ENCODE results near the gene SYMPK. TPM values are rescaled to one million over a fixed set of nuclear protein-coding genes. Genes with fewer than 3 reads are reported as not detected.
A peak's percentile ranks its signal among the peaks of the same experiment; 100 is the strongest.

SYMPK gene
- total RNA-seq, 2 experiments from 2014 or later: 84.4 to 118 TPM

DNA sequence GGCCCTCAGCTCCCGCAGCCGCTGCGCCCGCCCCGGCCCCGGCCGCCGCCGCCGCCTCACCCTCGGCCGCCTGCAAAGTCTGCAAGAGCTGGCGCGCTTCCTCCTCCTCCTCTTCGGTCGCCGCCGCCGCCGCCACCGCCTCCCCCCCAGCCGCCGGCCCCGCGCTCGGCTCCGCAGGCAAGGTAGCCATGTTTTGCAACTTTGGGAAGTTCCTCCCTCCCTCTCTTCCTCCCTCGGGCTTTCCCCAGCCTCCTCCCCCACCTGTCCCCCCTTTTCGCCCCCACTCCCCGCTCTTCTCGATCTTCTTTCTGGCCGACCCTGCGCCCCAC, 94.3 kb downstream of the SYMPK start:
- CTCF ChIA-PET (ENCODE audit: unreplicated experiment): interaction anchor here (1.3 kb wide), 1 partner anchor 31 kb away, joined by 5 read pairs; no protein-coding TSS in a partner anchor
- POLR2A ChIA-PET: interaction anchor here (0.5 to 1.1 kb wide), 3 partner anchors 33 to 127 kb away, joined by 3 to 4 read pairs (median 3); no protein-coding TSS in a partner anchor
- no TSS peak for BruUV-seq (replicated peaks)
- Histone ChIP-seq H3K9me3 (ENCODE audit: low read length) (no peaks in the 10 kb centered on the region), H4K20me1 (ENCODE audit: insufficient read depth, low read length) (no peaks in the 10 kb centered on the region), H3K9me2 (ENCODE audit: insufficient read depth, low read length) (no peaks in the 10 kb centered on the region), H3K4me3 (ENCODE audit: low read depth, low read length, poor library complexity, severe bottlenecking) (peak overlapping the region; percentile 93), H2AFZ (ENCODE audit: low read length) (peak overlapping the region; percentile 87), H3K4me2 (ENCODE audit: low read length) (peak overlapping the region; percentile 100), H3K4me1 (ENCODE audit: insufficient read depth, low read length, poor library complexity, severe bottlenecking) (peaks cover 32% of the 10 kb centered on the region), H3K27ac (ENCODE audit: low read depth, low read length, poor library complexity, severe bottlenecking) (peak overlapping the region; percentile 61), H3K79me2 (ENCODE audit: insufficient read depth, low read depth, low read length) (no peaks in the 10 kb centered on the region), H3K36me3 (ENCODE audit: insufficient read depth, low read length) (no peaks in the 10 kb centered on the region)
- DNase-seq (ENCODE audit: low spot score): peak; percentile 64
- intact Hi-C loops (cut with micrococcal nuclease; ENCODE audit: unreplicated experiment): no loop called here
- TF ChIP-seq CTCF (conservative IDR thresholded peaks at IDR 0.05; ENCODE audit: low read length) (no peak), EZH2phosphoT487 (IDR thresholded peaks at IDR 0.05; ENCODE audit: borderline replicate concordance, low read depth, low read length) (no peak)

GRCh38 chr19:45767881-45768654, 94.9 kb downstream of the SYMPK start:
- ChIA-PET POLR2A (no interaction called here), CTCF (ENCODE audit: unreplicated experiment) (no interaction called here)
- peak overlapping the region; percentile 93 for H3K4me3 ChIP-seq (ENCODE audit: low read depth, low read length, poor library complexity, severe bottlenecking)
- DNase-seq (ENCODE audit: low spot score): peak; percentile 21
- H3K4me1 ChIP-seq (ENCODE audit: insufficient read depth, low read length, poor library complexity, severe bottlenecking): peaks cover 26% of the 10 kb centered on the region
- H3K9me2 ChIP-seq (ENCODE audit: insufficient read depth, low read length): no peaks in the 10 kb centered on the region
- intact Hi-C loops (cut with micrococcal nuclease; ENCODE audit: unreplicated experiment): no loop called here
- BruUV-seq (replicated peaks): no TSS peak
- no peaks in the 10 kb centered on the region for H3K36me3 ChIP-seq (ENCODE audit: insufficient read depth, low read length)
- no peaks in the 10 kb centered on the region for H3K79me2 ChIP-seq (ENCODE audit: insufficient read depth, low read depth, low read length)
- no peaks in the 10 kb centered on the region for H3K9me3 ChIP-seq (ENCODE audit: low read length)
- H3K27ac ChIP-seq (ENCODE audit: low read depth, low read length, poor library complexity, severe bottlenecking): no peak overlapping the region
- no peaks in the 10 kb centered on the region for H4K20me1 ChIP-seq (ENCODE audit: insufficient read depth, low read length)
- peak overlapping the region; percentile 87 for H2AFZ ChIP-seq (ENCODE audit: low read length)
- TF ChIP-seq EZH2phosphoT487 (IDR thresholded peaks at IDR 0.05; ENCODE audit: borderline replicate concordance, low read depth, low read length): no peak
- TF ChIP-seq CTCF (conservative IDR thresholded peaks at IDR 0.05; ENCODE audit: low read length): no peak
- peak overlapping the region; percentile 100 for H3K4me2 ChIP-seq (ENCODE audit: low read length)

- BruUV-seq (replicated peaks): no TSS peak
- Histone ChIP-seq H3K4me1 (ENCODE audit: insufficient read depth, low read length, poor library complexity, severe bottlenecking) (peaks cover 20% of the 10 kb centered on the region), H3K79me2 (ENCODE audit: insufficient read depth, low read depth, low read length) (no peaks in the 10 kb centered on the region), H3K27ac (ENCODE audit: low read depth, low read length, poor library complexity, severe bottlenecking) (no peak overlapping the region), H3K36me3 (ENCODE audit: insufficient read depth, low read length) (no peaks in the 10 kb centered on the region), H3K4me3 (ENCODE audit: low read depth, low read length, poor library complexity, severe bottlenecking) (no peak overlapping the region), H3K9me3 (ENCODE audit: low read length) (no peaks in the 10 kb centered on the region), H4K20me1 (ENCODE audit: insufficient read depth, low read length) (no peaks in the 10 kb centered on the region), H3K4me2 (ENCODE audit: low read length) (peak overlapping the region; percentile 100; the same call in 1 of the 2 replicates), H2AFZ (ENCODE audit: low read length) (no peak overlapping the region), H3K9me2 (ENCODE audit: insufficient read depth, low read length) (no peaks in the 10 kb centered on the region)
- no peak for DNase-seq (ENCODE audit: low spot score)
- ChIA-PET CTCF (ENCODE audit: unreplicated experiment) (no interaction called here), POLR2A (no interaction called here)
- intact Hi-C loops (cut with micrococcal nuclease; ENCODE audit: unreplicated experiment): no loop called here
- TF ChIP-seq EZH2phosphoT487 (IDR thresholded peaks at IDR 0.05; ENCODE audit: borderline replicate concordance, low read depth, low read length) (no peak), CTCF (conservative IDR thresholded peaks at IDR 0.05; ENCODE audit: low read length) (no peak)
These were observed 95.5 kb downstream of the SYMPK start for GRCh38 chr19:45767410-45767880.

All from OCI-LY7 (cell line).